ENCODE results near the gene CEP19. TPM values are rescaled to one million over a fixed set of nuclear protein-coding genes. Genes with fewer than 3 reads are reported as not detected.

The CEP19 gene
- total RNA-seq, 4 donors from 2014 or later, result 0.94 to 2.5 (median 1.2) TPM

GRCh38 chr3:196706327-196706726, 5.7 kb downstream of the CEP19 start:
- no peak for TF ChIP-seq CTCF (IDR thresholded peaks at IDR 0.05)
- no peak for DNase-seq (ENCODE audit: low spot score)
- ATAC-seq (ENCODE audit: low FRiP score), result no peak

GRCh38 chr3:196700801-196701200, 11.2 kb downstream of the CEP19 start:
- DNase-seq (ENCODE audit: low spot score) (no peak), ATAC-seq (ENCODE audit: low FRiP score) (no peak)
- TF ChIP-seq CTCF (IDR thresholded peaks at IDR 0.05), result no peak

GRCh38 chr3:196699749-196700148, 12.3 kb downstream of the CEP19 start:
- DNase-seq (ENCODE audit: low spot score) (no peak), ATAC-seq (ENCODE audit: low FRiP score) (no peak)
- no peak for TF ChIP-seq CTCF (IDR thresholded peaks at IDR 0.05)

GRCh38 chr3:196697270-196697669, 14.8 kb downstream of the CEP19 start:
- ATAC-seq (ENCODE audit: low FRiP score) (no peak), DNase-seq (ENCODE audit: low spot score) (no peak)
- no peak for TF ChIP-seq CTCF (IDR thresholded peaks at IDR 0.05)

- no peak for TF ChIP-seq CTCF (IDR thresholded peaks at IDR 0.05)
- DNase-seq (ENCODE audit: low spot score), result no peak
- no peak for ATAC-seq (ENCODE audit: low FRiP score)
These were observed 16.2 kb downstream of the CEP19 start for GRCh38 chr3:196695849-196696226.

- DNase-seq (ENCODE audit: low spot score), result no peak
- ATAC-seq (ENCODE audit: low FRiP score), result peak; percentile 48
- TF ChIP-seq CTCF (IDR thresholded peaks at IDR 0.05), result no peak
These were observed 16.9 kb downstream of the CEP19 start for GRCh38 chr3:196694941-196695848.

GRCh38 chr3:196694202-196694638, 17.8 kb downstream of the CEP19 start:
- DNase-seq (ENCODE audit: low spot score) (no peak), ATAC-seq (ENCODE audit: low FRiP score) (no peak)
- TF ChIP-seq CTCF (IDR thresholded peaks at IDR 0.05), result no peak

Data from omental fat pad (tissue), 4 donors.